A673 (cell line): ENCODE measurements around the gene KCNQ1. TPM values are rescaled to one million over a fixed set of nuclear protein-coding genes. Genes with fewer than 3 reads are reported as not detected.

Experiments
- BruUV-seq: library from RNA; stranded (reverse); fragments of 400-500 nt; replicated peaks from 2 replicates; lab custom pipeline; 2021; lab: Mats Ljungman, UMichigan
- CTCF ChIA-PET: fragments of 300-600 bp; sonication (Branson Sonifier 250); formaldehyde crosslinking; loops from one replicate; lab custom pipeline; 2022; ENCODE audit warnings: antibody characterized with exemption; lab: Charles Lee
- POLR2A ChIA-PET: fragments of 300-600 bp; sonication (Branson Sonifier 250); formaldehyde crosslinking; loops from one replicate; lab custom pipeline; 2022; ENCODE audit warnings: antibody characterized with exemption; ENCODE audit not compliant: low non-redundant PET; lab: Charles Lee
- DNase-seq: peaks from one replicate; pipeline ENCODE4 v3.0.0-alpha.2; 2015; ENCODE audit warnings: low spot score
- H3K27ac ChIP-seq: fragments of 200-600 bp; sonication (generic); 2 replicates; pipeline ENCODE4 v1.5.1; 2016; ENCODE audit warnings: mixed run types, low read depth, mild to moderate bottlenecking, mixed read lengths, antibody characterized with exemption, low read length; ENCODE audit not compliant: poor library complexity, severe bottlenecking
- H3K27me3 ChIP-seq: fragments of 200-600 bp; sonication (generic); replicated peaks from 2 replicates; pipeline ENCODE4 v1.6.1; 2017; ENCODE audit warnings: mixed run types, low read depth, mild to moderate bottlenecking, mixed read lengths, antibody characterized with exemption, low read length; ENCODE audit not compliant: insufficient read depth, poor library complexity
- H3K36me3 ChIP-seq: fragments of 200-600 bp; sonication (generic); 2 replicates; pipeline ENCODE4 v1.6.1; 2016; ENCODE audit warnings: mixed run types, mild to moderate bottlenecking, mixed read lengths, antibody characterized with exemption, low read length; ENCODE audit not compliant: insufficient read depth, poor library complexity, severe bottlenecking
- H3K4me1 ChIP-seq: fragments of 200-600 bp; sonication (generic); 2 replicates; pipeline ENCODE4 v1.6.1; 2017; ENCODE audit warnings: mixed run types, mild to moderate bottlenecking, mixed read lengths, antibody characterized with exemption, low read length; ENCODE audit not compliant: insufficient read depth, poor library complexity, severe bottlenecking
- H3K4me3 ChIP-seq: fragments of 200-600 bp; sonication (generic); 2 replicates; pipeline ENCODE4 v1.5.1; 2016; ENCODE audit warnings: low read depth, mixed run types, mild to moderate bottlenecking, mixed read lengths, low read length; ENCODE audit not compliant: poor library complexity, severe bottlenecking
- H3K9me3 ChIP-seq: fragments of 200-600 bp; sonication (generic); 2 replicates; pipeline ENCODE4 v1.6.1; 2016; ENCODE audit warnings: mixed run types, low read depth, mild to moderate bottlenecking, mixed read lengths, antibody characterized with exemption, low read length; ENCODE audit not compliant: poor library complexity, severe bottlenecking
- EZH2 ChIP-seq: fragments of 200-600 bp; sonication (generic); IDR thresholded peaks from 2 replicates; pipeline ENCODE4 v1.6.1; 2017; ENCODE audit warnings: borderline replicate concordance, low read depth, mild to moderate bottlenecking, mixed read lengths, antibody characterized with exemption, low read length; ENCODE audit not compliant: poor library complexity, severe bottlenecking
- intact Hi-C: fragments of 100-400 bp; cut with micrococcal nuclease; formaldehyde crosslinking; loops from one replicate; pipeline ENCODE4 v1.10.0; 2022; ENCODE audit not compliant: unreplicated experiment
- total RNA-seq: library from RNA; stranded (reverse); gene quantifications from 2 replicates; pipeline ENCODE4 v1.2.3, GENCODE V29; 2021
- TF ChIP-seq, protein P1 (sequence below): fragments of 300-800, 200-600 bp; sonication (generic); conservative IDR thresholded peaks from 2 replicates; pipeline ENCODE4 v1.5.1; 2017; ENCODE audit warnings: low read depth, mild to moderate bottlenecking, antibody characterized with exemption, low read length, moderate library complexity, mixed read lengths

The KCNQ1 gene
- total RNA-seq, 1 experiment from 2014 or later = not detected

DNA sequence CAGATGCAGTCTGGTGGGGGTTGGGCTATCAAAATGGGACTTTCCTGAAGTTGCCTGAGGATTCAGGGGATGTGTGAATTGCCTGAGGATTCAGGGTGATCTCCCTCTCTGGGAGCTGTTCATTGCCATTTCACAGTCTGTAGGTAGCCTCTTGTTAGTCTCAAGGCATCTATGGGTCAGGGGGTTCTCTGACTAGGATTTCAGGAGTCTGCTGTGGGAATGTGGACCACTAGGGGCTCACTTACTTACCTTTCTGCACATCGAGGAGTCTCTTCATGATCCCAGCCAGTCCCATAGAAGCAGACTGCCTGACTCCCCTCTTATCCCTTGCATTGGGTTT lies 200.9 kb downstream of the KCNQ1 start:
- H3K4me3 ChIP-seq = no peak overlapping the region
- no peak for TF ChIP-seq EZH2
- TF ChIP-seq, protein P1, sequence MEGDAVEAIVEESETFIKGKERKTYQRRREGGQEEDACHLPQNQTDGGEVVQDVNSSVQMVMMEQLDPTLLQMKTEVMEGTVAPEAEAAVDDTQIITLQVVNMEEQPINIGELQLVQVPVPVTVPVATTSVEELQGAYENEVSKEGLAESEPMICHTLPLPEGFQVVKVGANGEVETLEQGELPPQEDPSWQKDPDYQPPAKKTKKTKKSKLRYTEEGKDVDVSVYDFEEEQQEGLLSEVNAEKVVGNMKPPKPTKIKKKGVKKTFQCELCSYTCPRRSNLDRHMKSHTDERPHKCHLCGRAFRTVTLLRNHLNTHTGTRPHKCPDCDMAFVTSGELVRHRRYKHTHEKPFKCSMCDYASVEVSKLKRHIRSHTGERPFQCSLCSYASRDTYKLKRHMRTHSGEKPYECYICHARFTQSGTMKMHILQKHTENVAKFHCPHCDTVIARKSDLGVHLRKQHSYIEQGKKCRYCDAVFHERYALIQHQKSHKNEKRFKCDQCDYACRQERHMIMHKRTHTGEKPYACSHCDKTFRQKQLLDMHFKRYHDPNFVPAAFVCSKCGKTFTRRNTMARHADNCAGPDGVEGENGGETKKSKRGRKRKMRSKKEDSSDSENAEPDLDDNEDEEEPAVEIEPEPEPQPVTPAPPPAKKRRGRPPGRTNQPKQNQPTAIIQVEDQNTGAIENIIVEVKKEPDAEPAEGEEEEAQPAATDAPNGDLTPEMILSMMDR = no peak
- DNase-seq = no peak
- ChIA-PET CTCF (no interaction called here), POLR2A (no interaction called here)
- intact Hi-C loops = no loop called here
- no peaks in the 10 kb centered on the region for H3K4me1 ChIP-seq
- no peaks in the 10 kb centered on the region for H3K27me3 ChIP-seq
- no peak overlapping the region for H3K27ac ChIP-seq
- BruUV-seq = no TSS peak
- H3K36me3 ChIP-seq = no peaks in the 10 kb centered on the region
- H3K9me3 ChIP-seq = peaks cover 100% of the 10 kb centered on the region

- Histone ChIP-seq H3K4me1 (no peaks in the 10 kb centered on the region), H3K27ac (no peak overlapping the region), H3K36me3 (no peaks in the 10 kb centered on the region), H3K4me3 (no peak overlapping the region), H3K27me3 (no peaks in the 10 kb centered on the region), H3K9me3 (peaks cover 100% of the 10 kb centered on the region)
- ChIA-PET CTCF (no interaction called here), POLR2A (no interaction called here)
- no peak for DNase-seq
- intact Hi-C loops = no loop called here
- no peak for TF ChIP-seq EZH2
- TF ChIP-seq, protein P1 = no peak
- no TSS peak for BruUV-seq
Observed at GRCh38 chr11:2647167-2647566, 202.4 kb downstream of the KCNQ1 start.

DNA sequence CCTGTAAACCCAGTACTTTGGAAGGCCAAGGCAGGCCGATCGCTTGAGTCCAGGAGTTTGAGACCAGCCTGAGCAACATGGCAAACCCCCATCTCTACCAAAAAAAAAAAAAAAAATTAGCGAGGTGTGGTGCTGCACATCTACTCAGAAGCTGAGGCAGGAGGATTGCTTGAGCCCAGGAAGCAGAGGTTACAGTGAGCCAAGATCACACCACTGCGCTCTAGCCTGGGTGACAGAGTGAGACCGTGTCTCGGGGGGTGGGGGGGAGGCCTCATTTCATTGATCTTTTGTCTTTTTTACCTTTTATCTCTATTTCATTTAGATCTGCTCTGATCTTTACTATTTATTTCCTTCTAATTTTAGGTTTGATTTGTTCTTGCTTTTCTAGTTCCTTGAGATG lies 203.1 kb downstream of the KCNQ1 start:
- Histone ChIP-seq H3K4me3 (no peak overlapping the region), H3K27me3 (no peaks in the 10 kb centered on the region), H3K27ac (no peak overlapping the region), H3K36me3 (no peaks in the 10 kb centered on the region), H3K9me3 (peaks cover 99% of the 10 kb centered on the region), H3K4me1 (no peaks in the 10 kb centered on the region)
- intact Hi-C loops = no loop called here
- POLR2A ChIA-PET = no interaction called here
- DNase-seq = no peak
- CTCF ChIA-PET = no interaction called here
- no TSS peak for BruUV-seq
- TF ChIP-seq EZH2 = no peak
- TF ChIP-seq, protein P1 = no peak
